Thyroid gland (tissue), 4 donors: ENCODE data around the gene UQCRFS1.

ENCODE experiments used
- POLR2A ChIP-seq, 2 donors: fragments of 450-650 bp; IDR thresholded peaks; one replicate each; pipeline ENCODE4 v1.6.1; 2017; ENCODE audit warnings: antibody characterized with exemption in 2 of 2, mild to moderate bottlenecking in 2 of 2, moderate library complexity in 1 of 2
- TF ChIP-seq, protein P1 (sequence below), 6 experiments: fragments of 200-600 bp in 3 of 6; fragments of 450-650 bp in 3 of 6; sonication (generic) in 3 of 6; IDR thresholded peaks; one replicate each; pipeline ENCODE4 v1.5.1; 2016 to 2019; ENCODE audit warnings: antibody characterized with exemption in 6 of 6, mild to moderate bottlenecking in 2 of 6, inconsistent platforms in 1 of 6, moderate library complexity in 1 of 6

DNA sequence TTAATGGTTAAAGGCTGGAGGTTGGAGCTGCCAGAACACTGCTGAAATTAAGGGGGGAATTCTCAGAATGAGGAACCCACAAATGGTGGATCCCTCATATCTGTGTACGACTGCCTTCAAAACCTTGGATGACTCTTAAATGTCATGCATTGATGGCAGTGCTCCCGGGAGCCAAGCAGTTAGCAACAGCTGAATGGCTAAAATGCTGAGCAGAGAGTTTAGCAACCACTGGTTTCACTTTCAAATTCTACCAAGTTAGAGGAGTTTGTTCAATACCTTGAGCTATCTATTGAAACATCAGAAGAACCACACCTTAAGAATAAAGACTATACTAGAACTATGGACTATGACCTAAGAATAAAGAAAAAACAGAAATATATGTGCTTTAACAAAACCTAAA is 41.4 kb downstream of the UQCRFS1 start:
- TF ChIP-seq, protein P1, sequence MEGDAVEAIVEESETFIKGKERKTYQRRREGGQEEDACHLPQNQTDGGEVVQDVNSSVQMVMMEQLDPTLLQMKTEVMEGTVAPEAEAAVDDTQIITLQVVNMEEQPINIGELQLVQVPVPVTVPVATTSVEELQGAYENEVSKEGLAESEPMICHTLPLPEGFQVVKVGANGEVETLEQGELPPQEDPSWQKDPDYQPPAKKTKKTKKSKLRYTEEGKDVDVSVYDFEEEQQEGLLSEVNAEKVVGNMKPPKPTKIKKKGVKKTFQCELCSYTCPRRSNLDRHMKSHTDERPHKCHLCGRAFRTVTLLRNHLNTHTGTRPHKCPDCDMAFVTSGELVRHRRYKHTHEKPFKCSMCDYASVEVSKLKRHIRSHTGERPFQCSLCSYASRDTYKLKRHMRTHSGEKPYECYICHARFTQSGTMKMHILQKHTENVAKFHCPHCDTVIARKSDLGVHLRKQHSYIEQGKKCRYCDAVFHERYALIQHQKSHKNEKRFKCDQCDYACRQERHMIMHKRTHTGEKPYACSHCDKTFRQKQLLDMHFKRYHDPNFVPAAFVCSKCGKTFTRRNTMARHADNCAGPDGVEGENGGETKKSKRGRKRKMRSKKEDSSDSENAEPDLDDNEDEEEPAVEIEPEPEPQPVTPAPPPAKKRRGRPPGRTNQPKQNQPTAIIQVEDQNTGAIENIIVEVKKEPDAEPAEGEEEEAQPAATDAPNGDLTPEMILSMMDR (IDR thresholded peaks at IDR 0.05) = no peak
- no peak for TF ChIP-seq POLR2A (IDR thresholded peaks at IDR 0.05)
